Measurements from ENCODE around the gene MPRIP. TPM values are rescaled to one million over a fixed set of nuclear protein-coding genes. Genes with fewer than 3 reads are reported as not detected.

The MPRIP gene
- total RNA-seq, 1 experiment from 2014 or later = 443 TPM

DNA sequence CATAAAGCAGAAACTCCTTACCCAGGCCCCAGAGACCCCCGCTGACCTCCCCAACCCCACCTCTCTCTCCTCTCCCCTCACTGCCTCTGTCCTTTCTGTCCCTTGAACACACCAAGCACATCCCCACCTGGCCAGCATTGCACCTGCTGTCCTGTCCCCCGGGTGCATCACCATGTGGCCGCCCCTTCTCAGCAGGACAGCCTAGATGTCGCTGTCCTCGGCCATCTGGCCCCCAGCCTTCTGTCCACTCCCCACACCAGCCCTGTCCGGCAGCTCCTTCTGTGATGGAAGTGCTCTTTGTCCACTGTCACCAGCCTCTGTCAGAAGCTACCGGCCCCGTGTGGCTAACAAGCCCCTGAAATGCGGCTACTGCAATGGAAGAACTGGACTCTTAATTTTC is 12.3 kb upstream of the MPRIP start:
- Histone ChIP-seq H3F3A (ENCODE audit: insufficient read depth, low read depth) (peaks cover 39% of the 10 kb centered on the region), H2AFZ (no peak overlapping the region), H3K4me1 (replicated peaks; ENCODE audit: insufficient read depth) (peaks cover 74% of the 10 kb centered on the region), H3K27me3 (ENCODE audit: insufficient read depth, low read depth) (no peaks in the 10 kb centered on the region), H3K79me2 (ENCODE audit: low read depth) (peaks cover 8% of the 10 kb centered on the region), H3K4me3 (no peak overlapping the region), H3K36me3 (ENCODE audit: low read depth) (no peaks in the 10 kb centered on the region), H3K4me2 (peak overlapping the region; percentile 73), H4K20me1 (ENCODE audit: insufficient read depth) (no peaks in the 10 kb centered on the region), H3K9me2 (ENCODE audit: insufficient read depth) (no peaks in the 10 kb centered on the region), H3K9me3 (ENCODE audit: insufficient read depth, low read depth) (no peaks in the 10 kb centered on the region), H3K27ac (no peak overlapping the region)
- ChIA-PET POLR2A (ENCODE audit: unreplicated experiment) (interaction anchor here (0.7 kb wide), 1 partner anchor 10 kb away, joined by 8 read pairs; no protein-coding TSS in a partner anchor), CTCF (no interaction called here)
- no TSS peak for BruUV-seq (replicated peaks)
- intact Hi-C loops (cut with micrococcal nuclease; ENCODE audit: unreplicated experiment) = no loop called here
- DNase-seq = no peak
- no peak for TF ChIP-seq EZH2 (IDR thresholded peaks at IDR 0.05; ENCODE audit: low read depth)

DNA sequence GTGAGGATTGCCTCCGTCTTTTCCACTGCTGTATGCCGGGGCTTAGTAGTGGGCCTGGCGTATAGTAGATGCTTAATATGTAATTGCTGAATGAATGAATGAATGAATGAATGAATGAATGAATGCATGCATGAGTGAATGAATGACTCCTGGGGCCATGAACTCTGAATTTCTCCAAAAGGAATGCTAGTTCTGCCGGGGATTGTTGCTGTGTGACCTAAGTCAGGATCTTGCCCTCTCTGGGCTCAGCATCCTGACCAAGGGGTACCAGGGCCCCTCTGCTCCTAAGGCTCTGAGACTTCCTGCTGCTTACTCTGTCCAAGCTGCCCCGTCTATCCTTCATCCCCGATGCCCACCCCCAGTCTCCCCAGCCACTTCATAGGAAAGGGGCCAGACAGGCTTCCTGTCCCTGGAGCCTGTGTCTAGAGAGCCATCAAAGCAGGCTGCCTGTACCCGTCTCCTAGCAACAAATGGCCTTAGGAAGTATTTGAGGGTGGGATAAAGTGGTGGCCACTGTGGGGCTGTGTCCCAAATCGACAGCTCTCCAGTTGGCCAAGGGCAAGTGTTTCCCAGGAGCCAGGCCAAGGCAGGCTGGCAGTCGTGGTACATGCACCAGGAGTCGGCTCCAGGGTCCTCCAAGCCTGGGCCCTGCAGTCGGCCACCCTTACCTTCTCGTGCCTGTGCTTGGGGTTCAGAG is 11.6 kb upstream of the MPRIP start:
- POLR2A ChIA-PET (ENCODE audit: unreplicated experiment) = interaction anchor here (0.7 kb wide), 1 partner anchor 11 kb away, joined by 8 read pairs; no protein-coding TSS in a partner anchor
- Histone ChIP-seq H3K4me2 (no peak overlapping the region; the same call in 1 of the 2 replicates), H3K36me3 (ENCODE audit: low read depth) (no peaks in the 10 kb centered on the region), H3K4me1 (replicated peaks; ENCODE audit: insufficient read depth) (peaks cover 68% of the 10 kb centered on the region), H2AFZ (no peak overlapping the region), H3K27me3 (ENCODE audit: insufficient read depth, low read depth) (no peaks in the 10 kb centered on the region), H3K9me2 (ENCODE audit: insufficient read depth) (no peaks in the 10 kb centered on the region), H3K27ac (no peak overlapping the region), H3F3A (ENCODE audit: insufficient read depth, low read depth) (peaks cover 45% of the 10 kb centered on the region), H3K79me2 (ENCODE audit: low read depth) (peaks cover 8% of the 10 kb centered on the region), H4K20me1 (ENCODE audit: insufficient read depth) (no peaks in the 10 kb centered on the region), H3K4me3 (no peak overlapping the region), H3K9me3 (ENCODE audit: insufficient read depth, low read depth) (no peaks in the 10 kb centered on the region)
- no TSS peak for BruUV-seq (replicated peaks)
- DNase-seq = no peak
- TF ChIP-seq EZH2 (IDR thresholded peaks at IDR 0.05; ENCODE audit: low read depth) (no peak), CTCF (conservative IDR thresholded peaks at IDR 0.05) (no peak)
- CTCF ChIA-PET = no interaction called here
- intact Hi-C loops (cut with micrococcal nuclease; ENCODE audit: unreplicated experiment) = no loop called here

DNA sequence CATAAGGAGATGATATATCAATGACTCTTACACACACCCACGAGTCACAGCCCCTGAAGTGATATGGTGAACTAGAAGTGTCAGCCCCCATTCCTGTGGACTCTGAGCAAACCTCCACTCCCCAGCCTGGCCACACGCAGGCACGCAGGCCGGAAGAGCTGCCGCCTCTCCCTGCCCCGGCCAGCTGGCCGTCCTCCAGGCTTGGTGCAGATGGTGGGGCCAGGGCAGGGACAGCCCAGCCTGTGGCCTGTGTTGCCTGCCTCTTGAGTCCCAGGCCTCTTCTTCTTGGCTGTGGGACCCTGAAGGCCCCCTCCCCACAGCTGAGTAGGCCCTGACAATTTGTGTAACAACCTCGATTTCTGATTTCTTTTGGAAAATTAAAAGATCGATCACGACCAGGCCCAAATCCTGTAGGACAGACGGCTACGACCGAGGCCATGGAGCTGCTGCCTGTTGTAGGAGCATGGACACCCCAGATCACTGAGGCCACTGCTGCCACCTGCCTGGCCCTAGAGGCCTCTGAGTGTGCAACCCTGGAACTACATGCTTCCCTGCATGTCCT is 10.0 kb upstream of the MPRIP start:
- Histone ChIP-seq H3K4me1 (replicated peaks; ENCODE audit: insufficient read depth) (peaks cover 64% of the 10 kb centered on the region), H3K9me2 (ENCODE audit: insufficient read depth) (no peaks in the 10 kb centered on the region), H3K79me2 (ENCODE audit: low read depth) (peaks cover 8% of the 10 kb centered on the region), H2AFZ (no peak overlapping the region), H3K4me2 (no peak overlapping the region), H3K27ac (no peak overlapping the region; the same call in 1 of the 2 replicates), H3F3A (ENCODE audit: insufficient read depth, low read depth) (peaks cover 49% of the 10 kb centered on the region), H3K27me3 (ENCODE audit: insufficient read depth, low read depth) (no peaks in the 10 kb centered on the region), H3K36me3 (ENCODE audit: low read depth) (no peaks in the 10 kb centered on the region), H3K4me3 (no peak overlapping the region), H4K20me1 (ENCODE audit: insufficient read depth) (no peaks in the 10 kb centered on the region), H3K9me3 (ENCODE audit: insufficient read depth, low read depth) (no peaks in the 10 kb centered on the region)
- ChIA-PET CTCF (interaction anchor here (0.6 kb wide), 1 partner anchor 19 kb away, joined by 4 read pairs; no protein-coding TSS in a partner anchor), POLR2A (ENCODE audit: unreplicated experiment) (interaction anchor here (0.6 to 0.9 kb wide), 4 partner anchors 9 to 1826 kb away, joined by 3 to 4 read pairs (median 4); partner anchors contain the start of gene PRPSAP2)
- no peak for TF ChIP-seq EZH2 (IDR thresholded peaks at IDR 0.05; ENCODE audit: low read depth)
- no peak for TF ChIP-seq CTCF (conservative IDR thresholded peaks at IDR 0.05)
- intact Hi-C loops (cut with micrococcal nuclease; ENCODE audit: unreplicated experiment) = loop anchor here (1.0 kb wide), 1 partner anchor 18 kb away; no protein-coding TSS in a partner anchor
- no TSS peak for BruUV-seq (replicated peaks)
- DNase-seq = peak in 1 of 2 experiments; percentile 78

Data from PC-9 (cell line).